ENCODE results near the gene BCAP29.

DNA sequence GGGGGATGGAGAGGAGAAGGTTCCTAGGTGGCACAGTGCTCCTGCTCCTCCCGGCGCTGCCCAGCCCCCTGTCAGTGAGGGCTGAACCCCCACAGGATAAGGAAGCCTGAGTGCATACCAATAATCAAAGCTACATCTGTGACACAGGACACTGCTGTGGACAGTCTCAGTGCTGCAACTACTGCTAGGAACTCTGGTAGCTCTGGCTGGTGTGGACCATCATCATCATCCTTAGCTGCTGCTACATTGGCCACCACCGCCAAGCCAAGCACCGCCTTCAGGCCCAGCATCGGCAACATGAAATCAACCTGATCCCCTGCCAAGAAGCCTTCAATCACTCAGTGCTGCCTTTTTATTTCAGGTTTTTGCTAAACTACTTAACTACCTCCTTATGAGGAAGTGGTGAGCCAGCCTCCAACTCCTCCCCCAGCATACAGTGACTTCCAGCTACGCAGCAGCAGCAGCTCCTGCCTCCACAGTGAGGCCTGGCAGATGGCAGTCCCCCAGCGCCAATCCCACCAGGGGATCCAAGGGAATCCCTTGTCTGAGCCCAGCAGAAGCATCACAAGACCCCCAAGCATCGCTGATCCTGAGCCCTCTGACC is 48.5 kb downstream of the BCAP29 start:
- TF ChIP-seq ZNF544 (tag by site-specific recombination; IDR thresholded peaks at IDR 0.05), result no peak
- no peak for TF ChIP-seq ZIC2 (tag by site-specific recombination; IDR thresholded peaks at IDR 0.05)
- no peak for TF ChIP-seq KLF1 (tag by site-specific recombination; IDR thresholded peaks at IDR 0.05)
- no peak for TF ChIP-seq ZNF701 (tag by site-specific recombination; IDR thresholded peaks at IDR 0.05)

Data from HEK293 (cell line).